H9 (cell line): ENCODE measurements around the gene NENF. TPM values are rescaled to one million over a fixed set of nuclear protein-coding genes. Genes with fewer than 3 reads are reported as not detected.

Experiments used
- DNase-seq: peaks from one replicate; pipeline ENCODE4 v3.0.0-alpha.2; 2017
- H2AFZ ChIP-seq: one replicate; pipeline ENCODE4 v1.6.1; 2013; ENCODE audit warnings: mild to moderate bottlenecking, low read length, control low read depth, moderate library complexity
- H2AK5ac ChIP-seq: 2 replicates; pipeline ENCODE4 v1.6.1; 2013; ENCODE audit warnings: low read length, control low read depth, mixed read lengths; ENCODE audit not compliant: insufficient read length
- H2BK120ac ChIP-seq: one replicate; pipeline ENCODE4 v1.6.1; 2013; ENCODE audit warnings: low read depth, mild to moderate bottlenecking, low read length, control low read depth, inconsistent platforms; ENCODE audit not compliant: poor library complexity, severe bottlenecking
- H2BK12ac ChIP-seq: 2 replicates; pipeline ENCODE4 v1.6.1; 2013; ENCODE audit warnings: low read length, control low read depth, mixed read lengths, low read depth; ENCODE audit not compliant: insufficient read length
- H2BK15ac ChIP-seq: 2 replicates; pipeline ENCODE4 v1.6.1; 2013; ENCODE audit warnings: low read depth, low read length, control low read depth
- H2BK20ac ChIP-seq: one replicate; pipeline ENCODE4 v1.6.1; 2013; ENCODE audit warnings: low read depth, mild to moderate bottlenecking, low read length, control low read depth, inconsistent platforms; ENCODE audit not compliant: poor library complexity, severe bottlenecking
- H2BK5ac ChIP-seq: 2 replicates; pipeline ENCODE4 v1.6.1; 2013; ENCODE audit warnings: low read length, control low read depth, mixed read lengths; ENCODE audit not compliant: insufficient read length
- H3K14ac ChIP-seq: 2 replicates; pipeline ENCODE4 v1.6.1; 2013; ENCODE audit warnings: low read length, control low read depth; ENCODE audit not compliant: insufficient read depth
- H3K18ac ChIP-seq: 2 replicates; pipeline ENCODE4 v1.6.1; 2013; ENCODE audit warnings: low read depth, mild to moderate bottlenecking, mixed read lengths, low read length, control low read depth; ENCODE audit not compliant: insufficient read length
- H3K23ac ChIP-seq: 2 replicates; pipeline ENCODE4 v1.6.1; 2013; ENCODE audit warnings: low read length, control low read depth, mixed read lengths, low read depth; ENCODE audit not compliant: insufficient read length
- H3K23me2 ChIP-seq: 2 replicates; pipeline ENCODE4 v1.6.1; 2013; ENCODE audit warnings: low read depth, mild to moderate bottlenecking, mixed read lengths, low read length, control low read depth; ENCODE audit not compliant: insufficient read length, poor library complexity, severe bottlenecking
- H3K27ac ChIP-seq: 2 replicates; pipeline ENCODE4 v1.5.1; 2013; ENCODE audit warnings: low read length, control low read depth, mixed read lengths, low read depth; ENCODE audit not compliant: insufficient read length
- H3K27me3 ChIP-seq: 2 replicates; pipeline ENCODE4 v1.6.1; 2013; ENCODE audit warnings: low read length, control low read depth, inconsistent platforms; ENCODE audit not compliant: insufficient read depth
- H3K4ac ChIP-seq: 2 replicates; pipeline ENCODE4 v1.6.1; 2013; ENCODE audit warnings: low read depth, mild to moderate bottlenecking, control low read depth, inconsistent platforms, low read length, moderate library complexity
- H3K4me1 ChIP-seq: 2 replicates; pipeline ENCODE4 v1.6.1; 2013; ENCODE audit warnings: low read length, control low read depth, inconsistent platforms; ENCODE audit not compliant: insufficient read depth
- H3K4me2 ChIP-seq: 2 replicates; pipeline ENCODE4 v1.6.1; 2013; ENCODE audit warnings: low read length, control low read depth, mixed read lengths; ENCODE audit not compliant: insufficient read length, insufficient read depth
- H3K56ac ChIP-seq: 2 replicates; pipeline ENCODE4 v1.6.1; 2013; ENCODE audit warnings: low read depth, mild to moderate bottlenecking, mixed read lengths, low read length, control low read depth; ENCODE audit not compliant: insufficient read length
- H3K79me1 ChIP-seq: 2 replicates; pipeline ENCODE4 v1.6.1; 2013; ENCODE audit warnings: low read depth, mild to moderate bottlenecking, moderate library complexity, low read length, control low read depth, inconsistent platforms; ENCODE audit not compliant: insufficient read depth, poor library complexity, severe bottlenecking
- H3K79me2 ChIP-seq: 2 replicates; pipeline ENCODE4 v1.6.1; 2013; ENCODE audit warnings: low read length, control low read depth, inconsistent platforms; ENCODE audit not compliant: insufficient read depth
- H3K9ac ChIP-seq: 2 replicates; pipeline ENCODE4 v1.6.1; 2013; ENCODE audit warnings: low read length, control low read depth, mixed read lengths; ENCODE audit not compliant: insufficient read length; ENCODE audit errors: extremely low read depth
- H3K9me3 ChIP-seq: one replicate; pipeline ENCODE4 v1.6.1; 2013; ENCODE audit warnings: low read depth, low read length, inconsistent platforms; ENCODE audit not compliant: control insufficient read depth
- H3T11ph ChIP-seq: one replicate; pipeline ENCODE4 v1.6.1; 2013; ENCODE audit warnings: mild to moderate bottlenecking, low read length, control low read depth, inconsistent platforms
- H4K20me1 ChIP-seq: one replicate; pipeline ENCODE4 v1.6.1; 2013; ENCODE audit not compliant: control insufficient read depth, insufficient read length, insufficient read depth
- H4K5ac ChIP-seq: 2 replicates; pipeline ENCODE4 v1.6.1; 2013; ENCODE audit warnings: low read depth, mild to moderate bottlenecking, mixed read lengths, low read length, control low read depth; ENCODE audit not compliant: insufficient read length
- H4K8ac ChIP-seq: replicated peaks from 2 replicates; pipeline ENCODE4 v1.6.1; 2013; ENCODE audit warnings: low read length, control low read depth, mixed read lengths, low read depth; ENCODE audit not compliant: insufficient read length
- H4K91ac ChIP-seq: 2 replicates; pipeline ENCODE4 v1.6.1; 2013; ENCODE audit warnings: low read depth, mild to moderate bottlenecking, moderate library complexity, mixed read lengths, low read length, control low read depth; ENCODE audit not compliant: insufficient read length
- H3K27ac Mint-ChIP-seq, 3 experiments: 2 replicates in 2 of 3; 3 replicates in 1 of 3; pipeline ENCODE4 v1.8.0; 2020 to 2021; ENCODE audit warnings: mixed read lengths in 3 of 3, mild to moderate bottlenecking in 1 of 3, moderate library complexity in 1 of 3
- H3K27me3 Mint-ChIP-seq: 2 replicates; pipeline ENCODE4 v1.8.0; 2021; ENCODE audit warnings: low read depth, mild to moderate bottlenecking, moderate library complexity, mixed read lengths
- H3K36me3 Mint-ChIP-seq, 3 experiments: 2 replicates in 2 of 3; 3 replicates in 1 of 3; pipeline ENCODE4 v1.8.0; 2020 to 2021; ENCODE audit warnings: low read depth in 3 of 3, mixed read lengths in 3 of 3; ENCODE audit not compliant: insufficient read depth in 1 of 3
- H3K4me1 Mint-ChIP-seq, 2 experiments: 2 replicates each; pipeline ENCODE4 v1.8.0; 2020; ENCODE audit warnings: mixed read lengths in 2 of 2
- H3K4me3 Mint-ChIP-seq, 2 experiments: 2 replicates in 1 of 2; 3 replicates in 1 of 2; pipeline ENCODE4 v1.8.0; 2020 to 2021; ENCODE audit warnings: mild to moderate bottlenecking in 2 of 2, mixed read lengths in 2 of 2, moderate library complexity in 1 of 2
- H3K9me3 Mint-ChIP-seq, 2 experiments: 2 replicates in 1 of 2; 3 replicates in 1 of 2; pipeline ENCODE4 v1.8.0; 2020; ENCODE audit warnings: mild to moderate bottlenecking in 2 of 2, mixed read lengths in 2 of 2, moderate library complexity in 1 of 2
- CTCF ChIP-seq: fragments of 200-600 bp; sonication (generic); conservative IDR thresholded peaks from 3 replicates; pipeline ENCODE4 v1.8.0; 2021; ENCODE audit warnings: antibody characterized with exemption, mild to moderate bottlenecking
- WGBS: extraction: QIAGEN DNeasy Blood & Tissue Kit; methylation state at CpG from one replicate; pipeline ENCODE4 v1.1.7; 2013; ENCODE audit warnings: missing lambda C conversion rate, low lambda C conversion rate, mixed read lengths; ENCODE audit not compliant: insufficient read length; ENCODE audit errors: extremely low coverage; 5-methylcytosine and 5-hydroxymethylcytosine counted together
- total RNA-seq: library from RNA; stranded (reverse); gene quantifications from 2 replicates; pipeline ENCODE4 v1.2.1, GENCODE V29; 2021

NENF gene
- total RNA-seq, 1 experiment from 2014 or later, result 28.3 TPM

DNA sequence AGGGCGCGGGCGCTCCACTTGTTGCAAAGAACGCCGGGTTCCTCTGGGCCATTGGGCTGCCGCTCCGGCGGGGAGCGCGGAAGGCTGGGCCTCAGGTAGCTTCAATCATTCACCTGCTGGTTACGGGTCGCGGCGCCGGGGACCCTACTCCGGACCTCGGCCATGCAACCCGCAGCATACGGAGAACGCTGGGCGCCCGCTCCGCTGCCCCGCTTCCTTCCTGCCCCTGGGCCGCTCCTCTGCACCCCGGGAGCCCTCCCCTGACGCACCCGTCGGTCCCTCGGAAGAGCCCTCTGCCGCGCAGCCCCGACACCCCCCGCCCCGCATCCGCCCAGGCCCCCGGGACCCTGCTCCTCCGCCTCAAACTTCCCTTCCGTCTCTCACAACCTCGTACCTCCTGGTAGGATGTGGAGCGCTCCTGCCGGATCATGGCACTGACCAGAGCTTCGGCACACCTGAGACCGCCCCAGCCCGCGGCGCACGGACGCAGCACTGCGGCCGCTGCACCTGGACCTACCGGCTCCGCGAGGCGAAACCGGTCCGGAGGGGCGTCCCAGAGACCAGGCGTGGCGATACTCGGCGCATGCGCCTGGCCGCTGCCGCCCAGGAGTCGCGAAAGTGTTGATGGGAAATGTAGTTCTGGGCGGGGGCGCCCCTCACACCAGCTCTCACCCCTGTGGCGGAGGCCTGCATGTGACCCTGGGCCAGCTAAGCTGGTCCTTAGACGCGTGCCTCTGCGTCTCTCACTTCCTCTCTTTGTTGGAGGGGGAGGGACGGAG lies 18.2 kb upstream of the NENF start, which contains the start of gene PACC1:
PACC1 (minus strand) TSS at position 559 of the 779 bp plus-strand sequence; CDS start at position 430, 129 bp downstream.
- Histone ChIP-seq H2BK120ac (no peak within 1 kb of the TSS), H3K18ac (no peak within 1 kb of the TSS), H3K27me3 (no peaks in the 10 kb centered on the region), H2BK12ac (no peak within 1 kb of the TSS), H4K5ac (no peak within 1 kb of the TSS), H3K9me3 (no peaks in the 10 kb centered on the region), H3K9ac (peak within 1 kb of the TSS; percentile 24), H3K4me1 (no peaks in the 10 kb centered on the region; the same call in 1 of the 2 replicates), H3K56ac (no peak within 1 kb of the TSS), H2AFZ (no peak within 1 kb of the TSS), H3K79me1 (no peaks in the 10 kb centered on the region), H3K23me2 (peaks cover 6% of the 10 kb centered on the region), H4K8ac (no peak within 1 kb of the TSS), H3K79me2 (peaks cover 4% of the 10 kb centered on the region; the same call in 1 of the 2 replicates), H4K20me1 (no peaks in the 10 kb centered on the region), H3K4ac (no peak within 1 kb of the TSS), H3K4me2 (peak within 1 kb of the TSS; percentile 87), H2AK5ac (no peak within 1 kb of the TSS), H3K27ac (no peak within 1 kb of the TSS), H2BK15ac (no peak within 1 kb of the TSS), H2BK5ac (no peak within 1 kb of the TSS), H3T11ph (no peak within 1 kb of the TSS), H3K23ac (no peak within 1 kb of the TSS), H2BK20ac (no peak within 1 kb of the TSS), H4K91ac (no peak within 1 kb of the TSS), H3K14ac (peak within 1 kb of the TSS; percentile 9; the same call in 1 of the 2 replicates)
- H3K36me3 Mint-ChIP-seq, result peaks cover 22 to 32% (median 28%) of the 10 kb centered on the region in 3 experiments
- peaks cover 25 to 31% of the 10 kb centered on the region in 2 experiments for H3K4me1 Mint-ChIP-seq
- peaks cover 9% of the 10 kb centered on the region for H3K27me3 Mint-ChIP-seq
- peak within 1 kb of the TSS; percentile 93 to 95 for H3K4me3 Mint-ChIP-seq
- no CpG with 5 or more reads among the region's 74 CpGs for WGBS
- peak within 1 kb of the TSS; percentile 50 to 96 (median 89); a peak in 6 of 7 replicates for H3K27ac Mint-ChIP-seq
- H3K9me3 Mint-ChIP-seq, result no peaks in the 10 kb centered on the region
- 0 out of 3 replicates have a peak, but pooled peaks have one; percentile 10 for TF ChIP-seq CTCF
- peak; percentile 98 for DNase-seq
